GM23338 (cell line): ENCODE results near the gene FCHSD2. TPM values are rescaled to one million over a fixed set of nuclear protein-coding genes. Genes with fewer than 3 reads are reported as not detected.

Source experiments
- ATAC-seq: fragments of 200-7000 bp; cut with Tn5 transposase; 3 replicates; pipeline ENCODE4 v1.9.1; 2020
- DNase-seq: peaks from one replicate; pipeline ENCODE4 v3.0.0-alpha.2; 2015; ENCODE audit warnings: low spot score
- H2AFZ ChIP-seq: fragments of 200-600 bp; sonication (generic); 2 replicates; pipeline ENCODE4 v1.8.0; 2016; ENCODE audit warnings: antibody characterized with exemption, mild to moderate bottlenecking, moderate library complexity
- H3F3A ChIP-seq: fragments of 200-600 bp; sonication (generic); replicated peaks from 2 replicates; pipeline ENCODE4 v1.8.0; 2017; ENCODE audit warnings: antibody characterized with exemption, mixed run types, low read depth
- H3K27ac ChIP-seq: fragments of 200-600 bp; sonication (generic); 2 replicates; pipeline ENCODE4 v1.6.1; 2016; ENCODE audit warnings: low read depth
- H3K27me3 ChIP-seq: fragments of 200-600 bp; sonication (generic); 2 replicates; pipeline ENCODE4 v1.8.0; 2016; ENCODE audit warnings: mild to moderate bottlenecking, mixed run types, moderate library complexity; ENCODE audit not compliant: insufficient read depth
- H3K36me3 ChIP-seq: fragments of 200-600 bp; sonication (generic); 2 replicates; pipeline ENCODE4 v1.8.0; 2016; ENCODE audit warnings: mild to moderate bottlenecking; ENCODE audit not compliant: insufficient read depth
- H3K4me1 ChIP-seq: fragments of 200-600 bp; sonication (generic); 2 replicates; pipeline ENCODE4 v1.8.0; 2016; ENCODE audit warnings: mild to moderate bottlenecking, moderate library complexity; ENCODE audit not compliant: insufficient read depth
- H3K4me2 ChIP-seq: fragments of 200-600 bp; sonication (generic); 2 replicates; pipeline ENCODE4 v1.7.1; 2017; ENCODE audit warnings: mixed run types
- H3K4me3 ChIP-seq: fragments of 200-600 bp; sonication (generic); 2 replicates; pipeline ENCODE4 v1.6.1; 2016; ENCODE audit warnings: mixed run types
- H3K79me2 ChIP-seq: fragments of 200-600 bp; sonication (generic); replicated peaks from 2 replicates; pipeline ENCODE4 v1.8.0; 2017; ENCODE audit warnings: mild to moderate bottlenecking; ENCODE audit not compliant: insufficient read depth
- H3K9me2 ChIP-seq: fragments of 200-600 bp; sonication (generic); 2 replicates; pipeline ENCODE4 v1.8.0; 2017; ENCODE audit not compliant: insufficient read depth
- H4K20me1 ChIP-seq: fragments of 200-600 bp; sonication (generic); replicated peaks from 2 replicates; pipeline ENCODE4 v1.8.0; 2017; ENCODE audit warnings: mild to moderate bottlenecking; ENCODE audit not compliant: insufficient read depth
- H3K27ac Mint-ChIP-seq: 2 replicates; pipeline ENCODE4 v1.8.0; 2020; ENCODE audit warnings: inconsistent platforms, mild to moderate bottlenecking, moderate library complexity, mixed read lengths
- H3K27me3 Mint-ChIP-seq: 3 replicates; pipeline ENCODE4 v1.8.0; 2022; ENCODE audit warnings: low read depth, mild to moderate bottlenecking, moderate library complexity, mixed read lengths, inconsistent platforms; ENCODE audit not compliant: insufficient read depth, poor library complexity
- H3K36me3 Mint-ChIP-seq: 3 replicates; pipeline ENCODE4 v1.8.0; 2021; ENCODE audit warnings: low read depth, mild to moderate bottlenecking, inconsistent platforms, moderate library complexity, mixed read lengths
- H3K4me1 Mint-ChIP-seq: 3 replicates; pipeline ENCODE4 v1.8.0; 2020; ENCODE audit warnings: mild to moderate bottlenecking, inconsistent platforms, mixed read lengths
- H3K4me3 Mint-ChIP-seq: 3 replicates; pipeline ENCODE4 v1.8.0; 2021; ENCODE audit warnings: moderate library complexity, mild to moderate bottlenecking, inconsistent platforms, mixed read lengths
- H3K9me3 Mint-ChIP-seq: 3 replicates; pipeline ENCODE4 v1.8.0; 2020; ENCODE audit warnings: moderate library complexity, mild to moderate bottlenecking, inconsistent platforms, mixed read lengths
- CREB1 ChIP-seq: fragments of 250-450 bp; sonication (Bioruptor Pico); IDR thresholded peaks from 2 replicates; pipeline ENCODE4 v1.5.0; 2020; ENCODE audit warnings: low read depth, mild to moderate bottlenecking, moderate library complexity
- JUNB ChIP-seq: IDR thresholded peaks from one replicate; pipeline ENCODE4 v1.6.1; 2016; ENCODE audit warnings: antibody characterized with exemption; ENCODE audit not compliant: unreplicated experiment
- NANOG ChIP-seq: IDR thresholded peaks from 2 replicates; pipeline ENCODE4 v1.6.1; 2016; ENCODE audit warnings: antibody characterized with exemption, borderline replicate concordance
- POLR2AphosphoS5 ChIP-seq: IDR thresholded peaks from 2 replicates; pipeline ENCODE4 v1.6.1; 2016; ENCODE audit warnings: antibody characterized with exemption, low read depth
- STAT1 ChIP-seq: IDR thresholded peaks from one replicate; pipeline ENCODE4 v1.6.1; 2016; ENCODE audit warnings: antibody characterized with exemption; ENCODE audit not compliant: unreplicated experiment
- ZNF114 ChIP-seq: fragments of 250-450 bp; sonication (Bioruptor Pico); IDR thresholded peaks from 2 replicates; pipeline ENCODE4 v1.5.0; 2020; ENCODE audit warnings: mild to moderate bottlenecking, moderate library complexity
- ZNF331 ChIP-seq: fragments of 250-450 bp; sonication (Bioruptor Pico); IDR thresholded peaks from 2 replicates; pipeline ENCODE4 v1.5.0; 2020; ENCODE audit warnings: low read depth, mild to moderate bottlenecking, moderate library complexity
- polyA plus RNA-seq: library from polyadenylated mRNA; unstranded; fragments of >200 nt; fragmentation: Nextera tagmentation; extraction: Ambion mirVana; gene quantifications from 2 replicates; pipeline ENCODE4 v1.2.1, GENCODE V29; 2016
- total RNA-seq: library from RNA; depleted of rRNA; stranded (reverse); fragments of >200 nt; shearing (Covaris generic); gene quantifications from 2 replicates; pipeline ENCODE4 v1.2.3, GENCODE V29; 2014
- TF ChIP-seq, protein P1 (sequence below): fragments of 250-450 bp; sonication (Bioruptor Pico); IDR thresholded peaks from 2 replicates; pipeline ENCODE4 v1.5.0; 2020; ENCODE audit warnings: mild to moderate bottlenecking, moderate library complexity

FCHSD2 gene
- total and polyA plus RNA-seq, 2 experiments from 2014 or later = 3.6 to 5.2 TPM

DNA sequence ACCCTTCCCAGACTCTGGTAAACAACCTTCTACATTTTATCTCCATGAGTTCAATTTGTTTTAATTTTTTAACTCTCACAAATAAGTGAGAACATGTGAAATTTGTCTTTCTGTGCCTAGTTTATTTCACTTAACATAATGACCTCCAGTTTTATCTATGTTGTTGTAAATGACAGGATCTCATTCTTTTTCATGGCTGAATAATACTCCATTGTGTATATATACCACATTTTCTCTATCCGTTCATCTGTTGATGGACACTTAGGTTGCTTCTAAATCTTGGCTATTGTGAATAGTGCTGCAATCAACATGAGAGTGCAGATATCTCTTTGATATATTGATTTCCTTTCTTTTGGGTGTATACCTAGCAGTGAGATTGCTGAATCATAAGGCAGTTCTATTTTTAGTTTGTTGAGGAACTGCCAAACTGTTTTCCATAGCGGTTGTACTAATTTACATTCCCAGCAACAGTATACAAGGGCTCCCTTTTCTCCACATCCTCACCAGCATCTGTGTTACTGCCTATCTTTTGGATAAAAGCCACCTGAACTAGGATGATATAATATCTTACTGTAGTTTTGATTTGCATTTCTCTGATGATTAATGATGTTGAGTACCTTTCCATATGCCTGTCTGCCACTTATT lies 234.0 kb downstream of the FCHSD2 start (continued):
- TF ChIP-seq, protein P1, sequence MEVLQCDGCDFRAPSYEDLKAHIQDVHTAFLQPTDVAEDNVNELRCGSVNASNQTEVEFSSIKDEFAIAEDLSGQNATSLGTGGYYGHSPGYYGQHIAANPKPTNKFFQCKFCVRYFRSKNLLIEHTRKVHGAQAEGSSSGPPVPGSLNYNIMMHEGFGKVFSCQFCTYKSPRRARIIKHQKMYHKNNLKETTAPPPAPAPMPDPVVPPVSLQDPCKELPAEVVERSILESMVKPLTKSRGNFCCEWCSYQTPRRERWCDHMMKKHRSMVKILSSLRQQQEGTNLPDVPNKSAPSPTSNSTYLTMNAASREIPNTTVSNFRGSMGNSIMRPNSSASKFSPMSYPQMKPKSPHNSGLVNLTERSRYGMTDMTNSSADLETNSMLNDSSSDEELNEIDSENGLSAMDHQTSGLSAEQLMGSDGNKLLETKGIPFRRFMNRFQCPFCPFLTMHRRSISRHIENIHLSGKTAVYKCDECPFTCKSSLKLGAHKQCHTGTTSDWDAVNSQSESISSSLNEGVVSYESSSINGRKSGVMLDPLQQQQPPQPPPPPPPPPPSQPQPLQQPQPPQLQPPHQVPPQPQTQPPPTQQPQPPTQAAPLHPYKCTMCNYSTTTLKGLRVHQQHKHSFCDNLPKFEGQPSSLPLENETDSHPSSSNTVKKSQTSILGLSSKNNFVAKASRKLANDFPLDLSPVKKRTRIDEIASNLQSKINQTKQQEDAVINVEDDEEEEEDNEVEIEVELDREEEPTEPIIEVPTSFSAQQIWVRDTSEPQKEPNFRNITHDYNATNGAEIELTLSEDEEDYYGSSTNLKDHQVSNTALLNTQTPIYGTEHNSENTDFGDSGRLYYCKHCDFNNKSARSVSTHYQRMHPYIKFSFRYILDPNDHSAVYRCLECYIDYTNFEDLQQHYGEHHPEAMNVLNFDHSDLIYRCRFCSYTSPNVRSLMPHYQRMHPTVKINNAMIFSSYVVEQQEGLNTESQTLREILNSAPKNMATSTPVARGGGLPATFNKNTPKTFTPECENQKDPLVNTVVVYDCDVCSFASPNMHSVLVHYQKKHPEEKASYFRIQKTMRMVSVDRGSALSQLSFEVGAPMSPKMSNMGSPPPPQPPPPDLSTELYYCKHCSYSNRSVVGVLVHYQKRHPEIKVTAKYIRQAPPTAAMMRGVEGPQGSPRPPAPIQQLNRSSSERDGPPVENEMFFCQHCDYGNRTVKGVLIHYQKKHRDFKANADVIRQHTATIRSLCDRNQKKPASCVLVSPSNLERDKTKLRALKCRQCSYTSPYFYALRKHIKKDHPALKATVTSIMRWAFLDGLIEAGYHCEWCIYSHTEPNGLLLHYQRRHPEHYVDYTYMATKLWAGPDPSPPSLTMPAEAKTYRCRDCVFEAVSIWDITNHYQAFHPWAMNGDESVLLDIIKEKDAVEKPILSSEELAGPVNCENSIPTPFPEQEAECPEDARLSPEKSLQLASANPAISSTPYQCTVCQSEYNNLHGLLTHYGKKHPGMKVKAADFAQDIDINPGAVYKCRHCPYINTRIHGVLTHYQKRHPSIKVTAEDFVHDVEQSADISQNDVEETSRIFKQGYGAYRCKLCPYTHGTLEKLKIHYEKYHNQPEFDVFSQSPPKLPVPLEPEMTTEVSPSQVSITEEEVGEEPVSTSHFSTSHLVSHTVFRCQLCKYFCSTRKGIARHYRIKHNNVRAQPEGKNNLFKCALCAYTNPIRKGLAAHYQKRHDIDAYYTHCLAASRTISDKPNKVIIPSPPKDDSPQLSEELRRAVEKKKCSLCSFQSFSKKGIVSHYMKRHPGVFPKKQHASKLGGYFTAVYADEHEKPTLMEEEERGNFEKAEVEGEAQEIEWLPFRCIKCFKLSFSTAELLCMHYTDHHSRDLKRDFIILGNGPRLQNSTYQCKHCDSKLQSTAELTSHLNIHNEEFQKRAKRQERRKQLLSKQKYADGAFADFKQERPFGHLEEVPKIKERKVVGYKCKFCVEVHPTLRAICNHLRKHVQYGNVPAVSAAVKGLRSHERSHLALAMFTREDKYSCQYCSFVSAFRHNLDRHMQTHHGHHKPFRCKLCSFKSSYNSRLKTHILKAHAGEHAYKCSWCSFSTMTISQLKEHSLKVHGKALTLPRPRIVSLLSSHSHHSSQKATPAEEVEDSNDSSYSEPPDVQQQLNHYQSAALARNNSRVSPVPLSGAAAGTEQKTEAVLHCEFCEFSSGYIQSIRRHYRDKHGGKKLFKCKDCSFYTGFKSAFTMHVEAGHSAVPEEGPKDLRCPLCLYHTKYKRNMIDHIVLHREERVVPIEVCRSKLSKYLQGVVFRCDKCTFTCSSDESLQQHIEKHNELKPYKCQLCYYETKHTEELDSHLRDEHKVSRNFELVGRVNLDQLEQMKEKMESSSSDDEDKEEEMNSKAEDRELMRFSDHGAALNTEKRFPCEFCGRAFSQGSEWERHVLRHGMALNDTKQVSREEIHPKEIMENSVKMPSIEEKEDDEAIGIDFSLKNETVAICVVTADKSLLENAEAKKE (CRISPR knock-in tag) = no peak
- TF ChIP-seq POLR2AphosphoS5 (no peak), ZNF114 (CRISPR knock-in tag) (no peak), JUNB (no peak), STAT1 (no peak), ZNF331 (CRISPR knock-in tag) (no peak), CREB1 (CRISPR knock-in tag) (no peak), NANOG (no peak)

DNA sequence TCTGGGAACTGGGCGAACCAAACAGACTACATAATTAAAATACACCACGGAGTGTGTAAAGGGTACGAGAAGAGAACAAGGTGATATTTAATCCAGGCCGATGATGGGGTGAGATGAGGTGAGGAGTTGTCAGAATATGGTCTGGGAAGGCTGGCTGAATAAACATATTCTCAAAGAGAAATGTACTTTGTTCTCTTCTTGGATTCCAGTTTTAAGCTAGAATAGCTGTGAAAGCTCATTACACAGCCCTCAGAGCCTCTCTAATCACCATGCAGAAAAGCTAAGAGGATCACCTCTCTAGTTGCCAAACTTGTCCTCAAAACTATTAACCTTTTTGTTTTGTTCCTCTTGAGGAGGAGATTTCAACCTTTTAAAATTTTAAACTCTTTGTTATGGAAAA lies 238.1 kb downstream of the FCHSD2 start:
- no peak overlapping the region for H3K4me3 Mint-ChIP-seq

More for the DNA sequence above, 238.1 kb downstream of the FCHSD2 start:
- no peak for DNase-seq
- no peak for TF ChIP-seq ZNF331 (CRISPR knock-in tag)
- TF ChIP-seq, protein P1 (CRISPR knock-in tag) = no peak
- Histone ChIP-seq H4K20me1 (no peaks in the 10 kb centered on the region), H3K27me3 (no peaks in the 10 kb centered on the region), H3F3A (no peaks in the 10 kb centered on the region), H2AFZ (no peak overlapping the region), H3K9me2 (no peaks in the 10 kb centered on the region), H3K4me2 (peak overlapping the region; percentile 30; the same call in 1 of the 2 replicates), H3K4me3 (no peak overlapping the region), H3K27ac (peak overlapping the region; percentile 79), H3K79me2 (no peaks in the 10 kb centered on the region), H3K4me1 (peaks cover 25% of the 10 kb centered on the region), H3K36me3 (peaks cover 8% of the 10 kb centered on the region)
- H3K27me3 Mint-ChIP-seq = no peaks in the 10 kb centered on the region
- H3K27ac Mint-ChIP-seq = peak overlapping the region; percentile 9; the same call in 1 of the 2 replicates
- no peak for ATAC-seq
- peaks cover 28% of the 10 kb centered on the region for H3K9me3 Mint-ChIP-seq
- H3K4me1 Mint-ChIP-seq = peaks cover 17% of the 10 kb centered on the region
- H3K36me3 Mint-ChIP-seq = peaks cover 17% of the 10 kb centered on the region
